Kasumi-1 (cell line): ENCODE results near the gene BSDC1.
"Not testable (repeated sequence)": the region's sequence is repeated elsewhere in the genome, so short reads cannot be mapped to it uniquely, and the experiment has no call there.

ENCODE experiments used
- DNase-seq, 2 experiments: peaks; one replicate each; lab custom pipeline; 2025; lab: John Stamatoyannopoulos, UW

Gene BSDC1

DNA sequence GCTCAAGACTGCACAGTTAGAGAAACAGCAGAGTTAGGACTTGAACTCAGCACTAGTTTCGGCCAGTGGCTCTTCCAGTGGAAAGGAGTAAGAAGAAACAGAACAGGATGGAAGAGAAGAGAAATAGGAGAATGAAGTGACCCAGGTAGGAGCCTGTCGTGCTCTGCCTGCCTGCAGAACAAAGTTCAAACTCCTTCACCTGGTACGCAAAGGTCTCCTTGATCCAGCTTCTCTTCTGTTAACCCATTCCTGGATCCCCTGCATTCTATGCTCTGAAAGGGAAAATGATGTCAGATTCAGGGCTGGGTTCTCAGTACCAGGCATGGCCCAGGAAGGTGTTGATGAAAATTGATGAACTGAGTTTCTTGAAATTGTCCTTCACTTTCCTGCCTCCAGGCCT lies 35.8 kb downstream of the BSDC1 start:
- no peak for DNase-seq

DNA sequence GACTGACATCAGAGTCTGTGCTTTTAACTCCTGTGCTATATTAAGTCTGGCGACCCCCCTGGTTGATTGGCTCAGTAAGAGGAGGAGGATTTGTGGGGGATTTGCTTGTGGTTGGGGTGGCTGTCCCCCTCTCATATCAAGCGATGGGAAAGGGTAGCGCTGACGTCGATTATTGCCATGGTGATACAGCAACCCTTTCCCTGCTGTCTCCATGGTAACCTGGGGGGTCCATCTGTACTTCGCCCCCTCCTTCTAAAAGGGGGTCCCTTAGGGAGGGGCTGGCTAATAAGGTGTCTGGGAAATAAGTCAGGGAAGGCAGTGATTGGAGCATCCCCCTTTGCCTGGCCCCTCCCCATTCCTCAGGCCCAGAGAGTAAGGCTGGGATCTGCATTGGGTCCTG lies 36.6 kb downstream of the BSDC1 start:
- DNase-seq, result no peak

- DNase-seq, result no peak
These were observed 37.8 kb downstream of the BSDC1 start for GRCh38 chr1:32356478-32356877.

- not testable (repeated sequence) for DNase-seq
These were observed 38.5 kb downstream of the BSDC1 start for GRCh38 chr1:32355778-32356177.

DNA sequence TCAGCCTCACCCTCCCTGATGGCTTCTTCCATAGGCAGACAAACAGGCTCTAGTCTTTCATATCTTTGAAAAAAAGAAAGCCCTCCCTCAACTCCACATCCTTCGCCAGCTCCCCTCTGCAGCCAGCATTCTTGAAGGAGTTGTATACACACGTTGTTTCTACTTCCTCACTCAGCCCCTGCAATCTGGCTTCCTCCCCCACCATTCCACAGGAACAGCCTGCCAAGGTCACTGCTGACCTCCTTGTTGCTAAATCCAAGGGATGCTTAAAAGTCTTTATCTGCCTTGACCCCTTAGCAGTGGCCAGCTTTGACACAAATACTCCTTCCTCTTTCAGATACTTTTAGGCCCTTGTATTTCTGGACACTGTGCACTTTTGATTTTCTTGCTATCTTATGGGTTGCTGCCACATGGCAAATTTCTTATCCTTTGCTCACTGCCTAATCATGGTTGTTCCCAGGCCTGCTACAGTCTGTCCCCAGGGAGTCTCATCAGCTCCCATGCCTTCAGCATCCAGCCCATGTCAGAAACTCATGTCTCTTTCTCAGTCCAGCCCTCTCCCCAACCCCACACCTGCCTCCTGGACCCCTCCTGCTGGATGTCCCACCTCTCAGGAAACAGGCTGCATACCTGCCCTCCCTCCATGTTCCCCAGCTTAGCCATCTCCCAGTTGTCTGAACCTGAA lies 40.2 kb downstream of the BSDC1 start:
- no peak for DNase-seq

GRCh38 chr1:32353431-32353830 lies 40.8 kb downstream of the BSDC1 start:
- no peak for DNase-seq

DNA sequence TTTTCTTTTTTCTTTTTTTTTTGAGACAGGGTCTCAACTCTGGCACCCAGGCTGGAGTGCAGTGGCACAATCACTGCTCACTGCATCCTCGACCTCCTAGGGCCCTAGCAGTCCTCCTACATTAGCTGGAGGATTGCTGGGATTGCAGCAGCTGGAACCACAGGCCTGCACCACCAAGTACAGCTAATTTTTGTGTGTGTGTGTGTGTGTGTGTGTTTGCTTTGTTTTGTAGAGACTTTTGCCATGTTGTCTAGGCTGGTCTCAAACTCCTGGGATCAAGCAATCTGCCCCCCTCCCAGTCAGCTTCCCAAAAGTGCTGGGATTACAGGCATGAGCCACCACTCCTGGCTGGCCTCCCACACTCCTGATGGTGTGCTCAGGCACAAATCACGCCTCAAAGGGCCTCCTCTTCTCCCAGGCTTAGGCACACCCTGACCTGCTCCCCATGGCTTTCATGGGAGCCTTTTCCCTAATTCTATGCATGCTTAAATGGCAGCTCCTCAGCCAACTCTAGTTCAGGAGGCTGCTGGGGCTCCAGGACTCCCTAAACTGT lies 41.3 kb downstream of the BSDC1 start:
- no peak for DNase-seq

- no peak for DNase-seq
These were observed 41.9 kb downstream of the BSDC1 start for GRCh38 chr1:32352239-32352745.

- peak; percentile 91 to 93 for DNase-seq
These were observed 42.6 kb downstream of the BSDC1 start for GRCh38 chr1:32351399-32352238.

- DNase-seq, result peak; percentile 77 to 80
These were observed 43.3 kb downstream of the BSDC1 start for GRCh38 chr1:32350785-32351398.

DNA sequence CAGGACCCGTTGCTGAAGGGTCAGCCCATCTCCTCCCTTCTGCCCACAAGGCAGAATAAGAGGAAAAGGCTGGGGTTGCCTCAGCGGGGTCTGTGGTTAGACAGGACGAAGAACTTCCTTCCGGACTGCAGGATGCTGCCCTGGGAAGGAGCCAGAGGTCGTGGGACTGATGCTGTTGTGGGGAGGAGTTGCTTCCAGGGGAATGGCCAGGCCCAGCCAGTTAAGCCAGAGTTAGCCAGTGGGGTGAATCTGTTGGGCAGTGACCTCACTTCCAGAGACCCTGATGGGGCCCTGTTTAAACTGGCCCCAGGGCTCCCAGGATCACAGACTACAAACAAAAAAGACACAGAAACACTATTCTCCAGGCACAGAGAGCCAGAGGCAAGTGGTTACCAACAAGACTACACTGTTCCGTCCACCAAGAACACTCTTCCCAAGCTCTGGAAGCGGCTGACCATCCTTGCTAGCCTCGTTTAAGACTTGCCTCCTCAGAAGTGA lies 45.0 kb downstream of the BSDC1 start:
- peak; percentile 38 to 50 for DNase-seq

DNA sequence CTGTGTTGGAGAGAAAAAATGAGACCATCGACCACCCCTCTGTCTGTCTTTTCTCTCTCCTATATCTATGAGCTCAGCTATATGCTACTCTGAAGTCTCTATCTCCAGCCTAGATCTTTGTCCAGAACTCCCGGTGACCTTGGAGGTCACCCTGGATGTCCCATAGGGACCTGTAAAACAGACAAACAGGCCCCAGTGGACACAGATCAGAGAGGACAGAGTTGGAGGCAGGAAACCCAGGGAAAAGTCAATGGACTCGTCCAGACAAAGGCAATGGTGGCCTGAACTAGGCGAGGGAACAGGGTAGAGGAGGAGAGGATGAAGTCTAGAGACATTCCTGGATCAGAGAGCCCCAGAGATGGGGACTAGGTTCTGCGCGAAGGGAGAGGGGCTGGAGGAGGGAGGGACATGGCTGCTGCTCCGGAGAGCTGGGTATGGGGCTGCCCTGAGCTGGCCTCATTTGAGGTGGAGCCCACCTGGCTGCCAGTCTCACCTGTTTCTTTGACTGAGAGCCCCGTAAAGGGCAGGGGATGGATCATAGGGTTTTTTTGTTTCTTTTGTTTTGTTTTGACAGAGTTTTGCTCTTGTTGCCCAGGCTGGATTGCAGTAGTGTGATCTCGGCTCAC lies 47.6 kb downstream of the BSDC1 start:
- DNase-seq, result no peak

DNA sequence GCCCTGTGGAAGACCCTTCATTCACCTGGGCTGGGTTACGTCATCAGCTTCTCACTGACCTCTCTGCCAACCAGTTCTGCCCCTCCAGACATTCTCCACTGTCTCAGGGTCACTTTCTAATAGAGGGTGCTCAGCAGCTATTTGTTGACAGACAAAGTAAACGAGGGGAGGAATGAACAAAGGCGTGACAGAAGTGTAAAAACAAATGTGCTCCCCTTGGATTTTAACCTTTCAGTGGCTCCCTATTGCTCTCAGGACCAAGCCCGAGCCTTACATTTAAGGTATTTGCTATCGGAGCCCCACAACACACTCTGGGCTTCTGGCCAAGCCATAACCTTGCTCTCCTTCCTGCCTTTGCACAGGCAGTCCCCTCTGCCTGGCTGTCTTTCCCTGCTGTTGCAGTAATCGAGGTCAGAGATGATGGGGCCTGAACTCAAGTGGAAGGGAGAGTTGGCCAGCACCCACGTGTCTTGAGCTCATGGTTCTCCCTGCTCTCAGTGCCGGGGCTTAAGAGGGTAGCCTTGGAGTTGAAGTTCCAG lies 48.9 kb downstream of the BSDC1 start:
- peak; percentile 63 to 75 for DNase-seq

DNA sequence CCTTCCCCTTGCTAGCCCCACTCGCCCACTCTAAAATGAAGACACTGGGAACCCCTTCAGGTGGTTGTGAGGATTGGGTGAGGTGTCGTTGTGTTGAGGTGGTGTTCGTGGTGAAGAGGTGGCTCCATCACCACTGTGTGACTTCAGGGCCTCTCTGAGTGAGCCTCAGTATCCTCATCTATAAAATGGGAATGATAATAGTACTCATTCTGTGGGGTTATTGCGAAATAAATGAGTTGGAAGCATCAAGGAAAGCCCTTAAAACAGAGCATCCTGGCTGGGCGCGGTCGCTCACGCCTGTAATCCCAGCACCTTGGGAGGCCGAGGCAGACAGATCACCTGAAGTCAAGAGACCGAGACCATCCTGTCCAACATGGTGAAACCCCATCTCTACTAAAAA lies 51.5 kb downstream of the BSDC1 start:
- DNase-seq, result no peak

- DNase-seq, result no peak
These were observed 52.3 kb downstream of the BSDC1 start for GRCh38 chr1:32341971-32342370.

GRCh38 chr1:32341186-32341757 lies 53.0 kb downstream of the BSDC1 start:
- DNase-seq, result no peak

- peak; percentile 92 to 93 for DNase-seq
These were observed 54.8 kb downstream of the BSDC1 start for GRCh38 chr1:32339363-32339978.

DNA sequence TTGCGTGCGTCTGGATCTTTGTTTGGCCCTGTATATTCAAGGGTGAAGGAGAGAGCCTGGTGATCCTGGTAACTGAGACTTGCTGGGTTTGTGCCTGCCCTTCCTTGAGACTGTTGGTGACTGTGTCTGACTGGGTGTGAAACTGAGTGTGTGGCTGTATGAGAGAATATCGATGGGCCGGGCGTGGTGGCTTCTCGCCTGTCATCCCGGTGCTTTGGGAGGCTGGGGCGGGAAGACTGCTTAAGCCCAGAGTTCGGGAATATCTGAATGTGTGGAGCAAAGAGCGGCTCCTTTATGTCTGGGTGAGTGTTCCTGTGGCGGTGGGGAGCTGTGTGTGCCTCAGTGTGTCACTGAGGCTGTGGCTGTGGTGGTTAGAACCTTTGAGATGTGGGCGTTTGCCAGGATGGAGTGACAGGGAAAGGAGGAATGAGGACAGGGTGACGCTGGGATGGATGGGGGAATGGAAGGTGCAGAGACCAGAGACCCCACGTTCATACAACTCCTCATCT lies 55.5 kb downstream of the BSDC1 start:
- DNase-seq, result no peak

GRCh38 chr1:32337855-32338636 lies 56.2 kb downstream of the BSDC1 start:
- DNase-seq, result no peak
